Cardiac fibroblast (primary cell): ENCODE data around the gene AHRR.
A peak's percentile ranks its signal among the peaks of the same experiment; 100 is the strongest.
"Not testable (repeated sequence)": the region's sequence is repeated elsewhere in the genome, so short reads cannot be mapped to it uniquely, and the experiment has no call there.

ENCODE experiments used
- DNase-seq, 2 donors: peaks; one replicate each; pipeline versions ENCODE4 v3.0.0 to v3.0.0-alpha.2; 2010; ENCODE audit warnings: low read depth in 2 of 2
- H3K4me3 ChIP-seq, 2 donors: replicated peaks in 1 of 2; 1 replicate in 1 of 2; 2 replicates in 1 of 2; pipeline ENCODE4 v1.5.1; 2011; ENCODE audit warnings: low read depth in 2 of 2, low read length in 2 of 2, mild to moderate bottlenecking in 2 of 2, moderate library complexity in 1 of 2
- TF ChIP-seq, protein P1 (sequence below): IDR thresholded peaks from one replicate; pipeline ENCODE4 v1.5.1; 2011; ENCODE audit warnings: low read depth, mild to moderate bottlenecking, low read length, inconsistent platforms

The AHRR gene

DNA sequence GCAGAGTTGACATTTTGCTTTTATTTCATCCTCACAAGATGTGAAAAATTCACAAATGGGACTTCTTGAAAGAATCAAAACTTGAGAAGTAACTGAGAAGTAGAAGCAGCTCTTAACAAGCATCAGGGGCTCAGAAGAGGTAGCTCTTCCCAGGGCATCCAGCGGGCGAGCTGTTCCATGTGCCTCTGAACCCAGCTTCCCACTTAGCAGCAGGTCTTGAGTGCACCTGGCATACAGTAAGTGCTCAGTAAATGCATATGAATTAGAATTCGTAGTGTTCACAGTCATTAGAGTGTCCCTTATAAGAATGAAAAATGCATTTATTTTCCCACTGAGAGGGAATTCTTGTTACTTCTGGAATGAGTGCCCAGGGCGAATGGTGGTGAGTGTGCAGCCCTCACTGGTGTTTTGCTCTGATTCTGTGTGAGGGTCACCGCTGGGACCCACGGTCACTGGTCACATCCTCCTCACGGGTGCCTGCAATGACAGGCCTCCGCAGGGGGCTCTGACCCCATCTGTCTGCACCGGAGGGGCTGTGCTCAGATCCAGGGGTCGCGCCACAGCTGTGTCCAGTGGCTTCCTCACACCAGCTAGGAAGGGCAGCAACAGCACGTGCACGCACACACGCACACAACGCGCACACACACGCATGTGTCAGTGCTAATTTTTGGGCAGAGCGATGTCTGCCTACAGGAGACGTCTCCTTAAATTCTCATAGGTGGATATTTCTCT is 148.4 kb downstream of the AHRR start:
- TF ChIP-seq, protein P1, sequence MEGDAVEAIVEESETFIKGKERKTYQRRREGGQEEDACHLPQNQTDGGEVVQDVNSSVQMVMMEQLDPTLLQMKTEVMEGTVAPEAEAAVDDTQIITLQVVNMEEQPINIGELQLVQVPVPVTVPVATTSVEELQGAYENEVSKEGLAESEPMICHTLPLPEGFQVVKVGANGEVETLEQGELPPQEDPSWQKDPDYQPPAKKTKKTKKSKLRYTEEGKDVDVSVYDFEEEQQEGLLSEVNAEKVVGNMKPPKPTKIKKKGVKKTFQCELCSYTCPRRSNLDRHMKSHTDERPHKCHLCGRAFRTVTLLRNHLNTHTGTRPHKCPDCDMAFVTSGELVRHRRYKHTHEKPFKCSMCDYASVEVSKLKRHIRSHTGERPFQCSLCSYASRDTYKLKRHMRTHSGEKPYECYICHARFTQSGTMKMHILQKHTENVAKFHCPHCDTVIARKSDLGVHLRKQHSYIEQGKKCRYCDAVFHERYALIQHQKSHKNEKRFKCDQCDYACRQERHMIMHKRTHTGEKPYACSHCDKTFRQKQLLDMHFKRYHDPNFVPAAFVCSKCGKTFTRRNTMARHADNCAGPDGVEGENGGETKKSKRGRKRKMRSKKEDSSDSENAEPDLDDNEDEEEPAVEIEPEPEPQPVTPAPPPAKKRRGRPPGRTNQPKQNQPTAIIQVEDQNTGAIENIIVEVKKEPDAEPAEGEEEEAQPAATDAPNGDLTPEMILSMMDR = no peak
- no peak overlapping the region for H3K4me3 ChIP-seq
- DNase-seq = no peak

DNA sequence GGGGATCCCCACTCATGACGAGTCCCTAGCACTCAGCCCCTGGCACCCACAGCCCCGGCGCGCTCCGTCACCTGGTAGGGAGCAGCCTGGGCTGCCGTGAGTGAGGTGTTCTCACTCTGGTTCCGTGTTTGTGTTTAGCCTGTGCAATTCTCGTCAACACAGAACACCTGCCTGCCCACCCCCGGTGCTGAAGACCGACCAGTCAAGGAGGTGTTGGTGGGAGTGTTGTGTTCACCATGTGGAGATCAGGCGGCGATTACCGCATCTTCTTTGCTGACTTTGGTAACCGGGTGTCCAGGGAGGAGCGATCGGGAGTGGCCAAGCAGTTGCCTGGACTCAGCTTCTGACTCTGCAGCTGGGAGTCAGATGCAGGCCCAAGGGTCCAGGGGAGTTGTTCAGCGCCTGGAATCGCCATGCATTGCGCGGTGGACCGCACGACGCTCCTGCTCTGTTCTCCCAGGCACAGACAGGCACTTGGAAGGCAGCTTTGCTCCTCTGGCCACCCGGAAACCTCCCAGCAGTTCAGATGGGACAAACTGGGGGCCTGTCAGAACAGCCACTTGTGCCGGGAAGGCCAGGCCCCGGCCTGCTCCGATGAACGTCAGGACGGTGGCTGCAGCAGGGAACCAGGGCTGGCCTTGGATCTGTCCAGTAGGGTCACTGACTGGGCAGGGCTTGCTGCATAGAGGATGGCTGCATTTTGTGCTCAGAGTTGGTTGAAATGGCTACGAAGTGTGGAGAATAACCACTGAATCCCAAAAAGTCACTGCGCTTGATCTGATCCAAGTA is 149.6 kb downstream of the AHRR start:
- no peak for DNase-seq
- TF ChIP-seq, protein P1 = no peak
- H3K4me3 ChIP-seq = no peak overlapping the region

DNA sequence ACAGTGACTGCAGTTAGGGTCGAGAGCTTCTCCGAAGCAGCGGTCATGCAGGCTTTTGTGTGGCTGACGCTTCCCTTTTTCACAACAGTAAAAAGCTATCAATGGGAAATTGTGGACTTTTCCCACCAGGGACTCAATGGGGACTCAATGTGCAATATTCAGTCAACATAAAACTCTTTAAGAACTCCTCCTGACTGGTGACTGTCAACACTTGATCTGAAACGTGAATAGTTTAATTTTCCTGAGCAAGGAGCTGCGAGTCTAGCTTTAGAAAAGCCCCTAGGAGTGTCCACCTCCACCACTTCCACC is 150.2 kb downstream of the AHRR start:
- TF ChIP-seq, protein P1 = no peak
- no peak for DNase-seq
- peak overlapping the region; percentile 67 to 70 for H3K4me3 ChIP-seq

DNA sequence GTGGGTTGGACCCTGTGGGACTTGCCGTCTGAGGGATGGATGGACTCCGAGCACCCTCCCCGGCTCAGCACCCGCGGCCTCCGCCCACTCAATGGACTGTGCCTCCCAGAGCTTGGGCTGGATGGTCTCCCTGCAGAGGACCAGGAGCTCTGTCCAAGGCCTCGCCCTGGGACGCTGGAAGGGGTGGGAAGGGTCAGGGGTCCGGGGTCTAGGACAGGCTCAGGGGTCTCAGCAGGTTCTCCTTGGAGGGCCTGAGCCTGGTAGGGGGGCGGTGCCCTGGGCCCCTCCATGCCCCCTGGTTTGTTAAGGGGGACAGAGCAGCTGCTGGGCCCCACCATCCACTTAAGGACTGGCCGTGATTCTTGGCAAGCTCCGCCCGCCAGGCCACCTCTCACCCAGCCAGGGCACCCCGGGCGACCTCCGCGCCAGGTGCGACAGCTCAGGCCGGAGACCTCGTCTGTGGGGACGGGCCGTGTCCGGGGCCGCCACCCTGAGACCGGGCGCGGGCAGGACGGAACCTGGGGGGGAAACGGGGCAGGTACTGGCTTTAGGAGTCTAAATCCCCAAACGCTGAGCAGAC is 150.7 kb downstream of the AHRR start:
- DNase-seq = peak; percentile 8 to 14
- TF ChIP-seq, protein P1 = no peak
- peak overlapping the region; percentile 67 to 70 for H3K4me3 ChIP-seq

DNA sequence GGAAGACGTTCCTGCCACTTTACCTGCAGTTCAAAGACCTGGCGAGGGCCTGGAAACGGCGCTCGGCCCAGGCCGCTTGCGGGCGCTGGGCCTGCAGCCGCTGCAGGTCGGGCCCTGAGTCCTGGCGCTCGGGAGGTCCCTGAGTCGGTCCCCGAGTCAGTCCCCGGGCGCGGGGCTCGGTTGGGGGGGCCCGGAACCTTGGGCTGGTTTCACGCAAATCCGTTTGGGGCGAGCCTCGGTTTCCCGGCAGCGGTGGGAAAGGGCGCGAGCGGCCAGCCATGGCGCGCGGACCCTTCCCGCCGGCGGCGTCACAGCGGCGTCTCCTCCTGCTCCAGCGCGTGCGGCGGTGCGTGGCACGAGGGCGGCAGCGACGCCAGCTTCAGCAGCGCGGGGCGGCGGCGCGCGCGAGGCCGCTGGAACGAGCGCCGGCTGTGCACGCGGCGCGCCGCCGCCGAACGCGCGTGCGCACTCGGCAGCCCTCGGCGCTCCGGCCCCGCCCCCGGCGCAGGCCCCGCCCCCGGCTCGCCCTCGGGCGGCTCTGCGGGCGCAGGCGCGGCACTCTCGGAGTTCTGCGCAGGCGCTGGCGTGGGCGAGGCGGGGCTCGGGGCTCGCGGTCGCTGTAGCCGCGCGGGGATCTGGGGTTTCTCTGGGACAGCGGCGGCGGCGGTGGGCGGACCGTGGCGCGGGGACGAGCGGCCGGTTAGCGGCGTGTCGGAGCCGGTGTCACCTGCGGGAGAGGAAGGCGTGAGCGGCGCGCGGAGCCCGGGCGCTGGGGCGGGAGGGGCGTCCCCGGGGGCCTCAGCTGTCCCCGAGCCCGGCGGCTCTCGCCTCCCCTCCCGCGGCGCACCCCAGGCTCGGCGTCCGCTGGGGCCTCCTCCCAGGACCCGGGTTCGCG is 151.4 kb downstream of the AHRR start:
- TF ChIP-seq, protein P1 = no peak
- peak overlapping the region; percentile 71 to 81 for H3K4me3 ChIP-seq
- peak; percentile 72 to 83 for DNase-seq

DNA sequence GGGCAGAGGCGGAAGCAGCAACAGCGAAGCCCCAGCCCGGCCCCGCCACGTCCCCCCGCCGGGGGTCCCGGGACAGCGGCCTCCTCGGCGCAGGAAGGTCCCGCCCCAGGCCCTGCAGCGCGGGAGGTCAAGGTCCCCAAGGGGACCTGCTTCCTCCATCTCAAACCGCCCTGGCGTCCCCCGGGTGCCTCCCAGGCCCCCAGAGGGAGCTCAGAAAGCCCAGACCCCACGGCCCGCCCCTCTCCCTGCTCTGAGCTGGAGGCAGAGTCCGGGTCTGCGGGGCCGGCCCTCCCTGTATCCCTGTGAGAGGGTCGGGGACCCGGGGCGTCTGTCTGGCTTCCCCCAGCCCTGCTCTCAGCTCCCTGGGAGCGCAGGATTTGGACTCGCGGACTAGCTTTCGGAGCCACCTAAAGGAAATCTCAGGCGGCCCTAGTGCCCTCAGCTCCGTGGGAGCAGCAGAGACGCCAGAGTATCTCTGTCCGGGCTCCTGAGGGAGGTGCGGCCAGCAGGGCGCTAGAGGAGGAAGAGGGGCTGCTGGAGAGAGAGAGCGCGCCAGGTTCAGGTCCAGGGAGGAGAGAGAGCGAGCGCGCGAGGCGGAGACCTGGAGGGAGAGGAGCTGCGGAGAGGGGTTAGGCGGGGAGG is 152.2 kb downstream of the AHRR start:
- TF ChIP-seq, protein P1 = no peak
- peak overlapping the region; percentile 71 to 81 for H3K4me3 ChIP-seq
- peak; percentile 35 to 49 for DNase-seq

DNA sequence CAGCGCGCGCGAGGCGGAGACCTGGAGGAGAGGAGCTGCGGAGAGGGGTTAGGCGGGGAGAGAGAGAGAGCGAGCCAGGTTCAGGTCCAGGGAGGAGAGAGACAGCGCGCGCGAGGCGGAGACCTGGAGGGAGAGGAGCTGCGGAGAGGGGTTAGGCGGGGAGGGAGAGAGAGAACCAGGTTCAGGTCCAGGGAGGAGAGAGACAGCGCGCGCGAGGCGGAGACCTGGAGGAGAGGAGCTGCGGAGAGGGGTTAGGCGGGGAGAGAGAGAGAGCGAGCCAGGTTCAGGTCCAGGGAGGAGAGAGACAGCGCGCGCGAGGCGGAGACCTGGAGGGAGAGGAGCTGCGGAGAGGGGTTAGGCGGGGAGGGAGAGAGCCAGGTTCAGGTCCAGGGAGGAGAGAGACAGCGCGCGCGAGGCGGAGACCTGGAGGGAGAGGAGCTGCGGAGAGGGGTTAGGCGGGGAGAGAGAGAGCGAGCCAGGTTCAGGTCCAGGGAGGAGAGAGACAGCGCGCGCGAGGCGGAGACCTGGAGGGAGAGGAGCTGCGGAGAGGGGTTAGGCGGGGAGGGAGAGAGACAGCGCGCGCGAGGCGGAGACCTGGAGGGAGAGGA is 152.8 kb downstream of the AHRR start:
- peak overlapping the region; percentile 71 to 81 for H3K4me3 ChIP-seq
- DNase-seq = not testable (repeated sequence)
